SK-N-MC (cell line): ENCODE results near the gene GRM8.

ENCODE experiments used
- EZH2 ChIP-seq: fragments of 200-600 bp; sonication (generic); IDR thresholded peaks from one replicate; pipeline ENCODE4 v1.6.1; 2017; ENCODE audit warnings: antibody characterized with exemption
- POLR2AphosphoS5 ChIP-seq: IDR thresholded peaks from 2 replicates; pipeline ENCODE4 v1.6.1; 2012; ENCODE audit warnings: mild to moderate bottlenecking, low read depth, low read length, borderline replicate concordance

GRCh38 chr7:127251036-127251464 is 1.7 kb downstream of the GRM8 start:
- TF ChIP-seq POLR2AphosphoS5, result no peak
- no peak for TF ChIP-seq EZH2
